Vagina (tissue), 2 donors: ENCODE results near the gene NYNRIN. TPM values are rescaled to one million over a fixed set of nuclear protein-coding genes. Genes with fewer than 3 reads are reported as not detected.

ENCODE experiments used
- DNase-seq, 2 donors: peaks; one replicate each; pipeline ENCODE4 v3.0.0-alpha.2; 2017; ENCODE audit errors: extremely low spot score in 2 of 2
- H3K27ac ChIP-seq: fragments of 200-600 bp; sonication (generic); one replicate; pipeline ENCODE4 v1.5.1; 2019
- H3K27me3 ChIP-seq: fragments of 200-600 bp; sonication (generic); one replicate; pipeline ENCODE4 v1.5.1; 2019
- H3K36me3 ChIP-seq, 2 donors: fragments of 200-600 bp; sonication (generic); one replicate each; pipeline ENCODE4 v1.5.1; 2017 to 2019
- H3K4me1 ChIP-seq: fragments of 200-600 bp; sonication (generic); one replicate; pipeline ENCODE4 v1.5.1; 2019
- H3K4me3 ChIP-seq, 2 donors: fragments of 200-600 bp; sonication (generic); 1 replicate in 1 of 2; 2 replicates in 1 of 2; pipeline ENCODE4 v1.5.1; 2016 to 2019
- H3K9me3 ChIP-seq: fragments of 200-600 bp; sonication (generic); one replicate; pipeline ENCODE4 v1.5.1; 2019
- POLR2A ChIP-seq, 2 donors: fragments of 450-650 bp; IDR thresholded peaks; one replicate each; pipeline ENCODE4 v1.6.1; 2017; ENCODE audit warnings: antibody characterized with exemption in 2 of 2, mild to moderate bottlenecking in 2 of 2, moderate library complexity in 2 of 2
- POLR2AphosphoS5 ChIP-seq, 2 donors: sonication (generic); formaldehyde crosslinking; IDR thresholded peaks; one replicate each; pipeline ENCODE4 v1.9.0; 2017; ENCODE audit warnings: antibody characterized with exemption in 2 of 2, mild to moderate bottlenecking in 2 of 2, low read depth in 1 of 2; ENCODE audit not compliant: insufficient read depth in 1 of 2
- intact Hi-C: fragments of 100-400 bp; cut with DNase I; formaldehyde crosslinking; loops from one replicate; pipeline ENCODE4 v1.15.1; 2023
- total RNA-seq: library from RNA; depleted of rRNA; stranded (reverse); fragments of >200 nt; gene quantifications from one replicate; pipeline ENCODE4 v1.2.3, GENCODE V29; 2016
- TF ChIP-seq, protein P1 (sequence below), 3 experiments: fragments of 450-650 bp in 2 of 3; fragments of 200-600 bp in 1 of 3; sonication (generic) in 1 of 3; IDR thresholded peaks; one replicate each; pipeline ENCODE4 v1.5.1; 2017 to 2019; ENCODE audit warnings: antibody characterized with exemption in 3 of 3, mild to moderate bottlenecking in 2 of 3, moderate library complexity in 2 of 3

NYNRIN gene
- total RNA-seq, 1 donor from 2014 or later: 14.7 TPM

DNA sequence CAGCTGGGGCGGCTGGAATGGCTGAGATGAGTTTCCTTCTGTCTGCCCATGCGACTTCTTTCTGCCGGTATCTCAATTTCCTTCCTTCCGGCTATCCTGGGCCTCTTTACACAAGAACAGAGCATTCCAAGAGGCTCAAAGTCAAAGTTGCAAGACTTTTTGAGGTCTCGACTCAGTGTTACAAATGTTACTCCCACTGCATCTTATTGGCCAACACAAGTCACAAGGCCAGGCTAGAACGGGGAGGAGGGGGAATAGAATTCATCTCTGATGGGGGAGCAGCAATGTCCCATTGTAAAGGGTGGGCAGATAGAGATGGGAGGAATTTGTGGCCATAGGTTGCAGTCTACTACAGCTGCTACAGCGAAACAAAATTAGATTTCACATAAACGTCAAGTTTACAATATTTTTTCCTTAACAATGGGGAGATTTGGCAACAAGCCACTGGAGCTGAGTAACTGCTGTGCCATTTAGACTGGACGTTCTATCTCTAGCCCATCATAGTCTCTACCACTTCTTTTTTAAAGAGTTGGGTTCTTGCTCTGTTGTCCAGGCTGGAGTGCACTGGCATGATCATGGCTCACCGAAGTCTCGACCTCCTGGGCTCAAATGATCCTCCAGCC lies 9.5 kb upstream of the NYNRIN start:
- H3K9me3 ChIP-seq: no peaks in the 10 kb centered on the region
- H3K27me3 ChIP-seq: no peaks in the 10 kb centered on the region
- peak overlapping the region; percentile 54 for H3K27ac ChIP-seq
- no peak for DNase-seq
- peaks cover 14% of the 10 kb centered on the region for H3K4me1 ChIP-seq
- H3K36me3 ChIP-seq: no peaks in the 10 kb centered on the region
- intact Hi-C loops: no loop called here
- TF ChIP-seq POLR2AphosphoS5 (IDR thresholded peaks at IDR 0.05; ENCODE audit: insufficient read depth in 1 of 2, low read depth in 1 of 2) (no peak), POLR2A (IDR thresholded peaks at IDR 0.05) (no peak)
- TF ChIP-seq, protein P1, sequence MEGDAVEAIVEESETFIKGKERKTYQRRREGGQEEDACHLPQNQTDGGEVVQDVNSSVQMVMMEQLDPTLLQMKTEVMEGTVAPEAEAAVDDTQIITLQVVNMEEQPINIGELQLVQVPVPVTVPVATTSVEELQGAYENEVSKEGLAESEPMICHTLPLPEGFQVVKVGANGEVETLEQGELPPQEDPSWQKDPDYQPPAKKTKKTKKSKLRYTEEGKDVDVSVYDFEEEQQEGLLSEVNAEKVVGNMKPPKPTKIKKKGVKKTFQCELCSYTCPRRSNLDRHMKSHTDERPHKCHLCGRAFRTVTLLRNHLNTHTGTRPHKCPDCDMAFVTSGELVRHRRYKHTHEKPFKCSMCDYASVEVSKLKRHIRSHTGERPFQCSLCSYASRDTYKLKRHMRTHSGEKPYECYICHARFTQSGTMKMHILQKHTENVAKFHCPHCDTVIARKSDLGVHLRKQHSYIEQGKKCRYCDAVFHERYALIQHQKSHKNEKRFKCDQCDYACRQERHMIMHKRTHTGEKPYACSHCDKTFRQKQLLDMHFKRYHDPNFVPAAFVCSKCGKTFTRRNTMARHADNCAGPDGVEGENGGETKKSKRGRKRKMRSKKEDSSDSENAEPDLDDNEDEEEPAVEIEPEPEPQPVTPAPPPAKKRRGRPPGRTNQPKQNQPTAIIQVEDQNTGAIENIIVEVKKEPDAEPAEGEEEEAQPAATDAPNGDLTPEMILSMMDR (IDR thresholded peaks at IDR 0.05): no peak
- H3K4me3 ChIP-seq: no peak overlapping the region

DNA sequence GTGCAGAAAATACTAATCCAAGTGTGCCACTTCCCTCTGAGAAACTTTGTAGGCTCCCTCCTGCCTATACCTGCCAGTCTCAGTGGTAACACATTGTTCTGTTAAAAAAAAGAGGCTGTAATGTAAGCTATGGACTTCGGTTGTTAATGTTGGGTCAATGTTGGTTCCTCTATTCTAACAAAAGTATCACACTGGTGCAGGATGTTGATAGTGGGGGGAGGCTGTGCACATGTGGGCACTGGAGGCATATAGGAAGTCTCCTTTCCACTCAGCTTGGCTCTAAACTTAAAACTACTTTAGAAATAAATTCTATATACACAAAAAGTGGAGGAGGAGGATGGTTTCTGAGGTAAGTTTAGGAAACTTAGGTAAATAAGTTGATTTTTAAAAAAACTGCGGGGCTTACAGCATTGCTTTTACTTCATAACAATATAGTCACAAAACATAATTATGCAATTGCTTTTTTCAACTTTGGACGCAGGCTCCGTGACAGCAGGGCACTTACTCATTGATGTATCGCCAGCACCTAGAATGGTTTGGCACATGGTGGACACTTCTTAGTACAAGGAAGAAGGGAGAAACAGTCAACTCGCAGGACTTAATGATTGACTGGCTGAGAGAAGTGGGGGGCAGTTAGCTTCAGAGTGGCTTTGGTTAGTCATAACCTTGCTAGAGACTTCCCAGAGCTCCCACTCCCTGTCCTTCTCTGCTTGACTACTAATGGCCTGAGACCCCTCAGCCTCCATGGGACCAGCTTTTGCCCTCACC lies 7.9 kb upstream of the NYNRIN start:
- Histone ChIP-seq H3K4me1 (peaks cover 20% of the 10 kb centered on the region), H3K27me3 (no peaks in the 10 kb centered on the region), H3K4me3 (no peak overlapping the region), H3K27ac (no peak overlapping the region), H3K9me3 (no peaks in the 10 kb centered on the region), H3K36me3 (no peaks in the 10 kb centered on the region)
- intact Hi-C loops: no loop called here
- TF ChIP-seq, protein P1 (IDR thresholded peaks at IDR 0.05): no peak
- TF ChIP-seq POLR2A (IDR thresholded peaks at IDR 0.05) (no peak), POLR2AphosphoS5 (IDR thresholded peaks at IDR 0.05; ENCODE audit: insufficient read depth in 1 of 2, low read depth in 1 of 2) (no peak)
- no peak for DNase-seq

- no peak for DNase-seq
- no peak overlapping the region for H3K27ac ChIP-seq
- H3K9me3 ChIP-seq: no peaks in the 10 kb centered on the region
- no peak overlapping the region for H3K4me3 ChIP-seq
- H3K36me3 ChIP-seq: no peaks in the 10 kb centered on the region
- H3K27me3 ChIP-seq: no peaks in the 10 kb centered on the region
- intact Hi-C loops: no loop called here
- TF ChIP-seq, protein P1 (IDR thresholded peaks at IDR 0.05): no peak
- peak in 1 of 2 donors; percentile 84 for TF ChIP-seq POLR2AphosphoS5 (IDR thresholded peaks at IDR 0.05; ENCODE audit: insufficient read depth in 1 of 2, low read depth in 1 of 2)
- TF ChIP-seq POLR2A (IDR thresholded peaks at IDR 0.05): no peak
- H3K4me1 ChIP-seq: peaks cover 22% of the 10 kb centered on the region
These were observed 6.3 kb upstream of the NYNRIN start for GRCh38 chr14:24392325-24393091.

DNA sequence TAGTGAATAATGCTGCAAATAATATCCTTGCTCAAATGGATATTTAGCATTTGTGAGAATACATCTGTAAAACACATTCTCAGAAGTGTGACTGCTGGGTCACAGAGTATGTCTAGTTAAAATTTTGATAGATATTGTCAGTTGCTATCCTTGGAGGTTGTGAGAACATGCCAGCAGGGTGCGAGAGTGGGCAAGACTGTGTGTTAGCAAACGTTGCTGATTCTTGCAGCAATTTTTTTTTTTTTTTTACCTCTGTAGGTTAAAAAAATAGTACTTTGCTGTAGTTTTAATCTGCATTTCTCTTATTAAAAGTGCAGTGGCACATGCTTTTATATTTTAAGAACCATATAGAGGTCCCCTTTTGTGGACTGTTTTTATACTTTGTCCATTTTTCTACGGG lies 4.5 kb upstream of the NYNRIN start:
- intact Hi-C loops: no loop called here
- Histone ChIP-seq H3K4me1 (peaks cover 28% of the 10 kb centered on the region), H3K36me3 (no peaks in the 10 kb centered on the region), H3K27ac (no peak overlapping the region), H3K9me3 (no peaks in the 10 kb centered on the region), H3K27me3 (no peaks in the 10 kb centered on the region), H3K4me3 (no peak overlapping the region)
- no peak for DNase-seq
- TF ChIP-seq POLR2A (IDR thresholded peaks at IDR 0.05): no peak
- no peak for TF ChIP-seq POLR2AphosphoS5 (IDR thresholded peaks at IDR 0.05; ENCODE audit: insufficient read depth in 1 of 2, low read depth in 1 of 2)
- TF ChIP-seq, protein P1 (IDR thresholded peaks at IDR 0.05): no peak
